Tibial artery (tissue), 4 donors: ENCODE data around the gene RECQL.
"Not testable (repeated sequence)": the region's sequence is repeated elsewhere in the genome, so short reads cannot be mapped to it uniquely, and the experiment has no call there.

Experiments
- DNase-seq, 2 donors: peaks; one replicate each; pipeline ENCODE4 v3.0.0-alpha.2; 2019
- H3K27ac ChIP-seq, 2 donors: fragments of 200-600 bp; sonication (generic) in 1 of 2; 1 replicate in 1 of 2; 2 replicates in 1 of 2; pipeline ENCODE4 v1.5.1; 2018 to 2019; ENCODE audit warnings: mild to moderate bottlenecking in 1 of 2
- H3K27me3 ChIP-seq, 2 donors: fragments of 200-600 bp; sonication (generic) in 1 of 2; one replicate each; pipeline versions ENCODE4 v1.5.1 to v1.6.0; 2016 to 2019
- H3K36me3 ChIP-seq, 3 donors: fragments of 200-600 bp; sonication (generic) in 2 of 3; one replicate each; pipeline ENCODE4 v1.5.1; 2016 to 2019; ENCODE audit warnings: mild to moderate bottlenecking in 2 of 3
- H3K4me1 ChIP-seq, 4 donors: fragments of 200-600 bp; sonication (generic) in 2 of 4; 1 replicate in 3 of 4; 2 replicates in 1 of 4; pipeline ENCODE4 v1.5.1; 2016 to 2019
- H3K4me3 ChIP-seq, 2 donors: fragments of 200-600 bp; sonication (generic) in 1 of 2; 1 replicate in 1 of 2; 2 replicates in 1 of 2; pipeline ENCODE4 v1.5.1; 2018 to 2019; ENCODE audit warnings: mild to moderate bottlenecking in 2 of 2
- H3K9me3 ChIP-seq, 3 donors: fragments of 200-600 bp; sonication (generic) in 1 of 3; one replicate each; pipeline ENCODE4 v1.5.1; 2016 to 2019
- intact Hi-C: fragments of 100-400 bp; cut with DNase I; formaldehyde crosslinking; loops from one replicate; pipeline ENCODE4 v1.15.0; 2023; ENCODE audit warnings: low total_unique reads
- TF ChIP-seq, protein P1 (sequence below), 2 experiments: fragments of 200-600 bp in 1 of 2; fragments of 450-650 bp in 1 of 2; IDR thresholded peaks; one replicate each; pipeline ENCODE4 v1.5.1; 2017 to 2019; ENCODE audit warnings: antibody characterized with exemption in 2 of 2, mild to moderate bottlenecking in 1 of 2, moderate library complexity in 1 of 2

The RECQL gene

DNA sequence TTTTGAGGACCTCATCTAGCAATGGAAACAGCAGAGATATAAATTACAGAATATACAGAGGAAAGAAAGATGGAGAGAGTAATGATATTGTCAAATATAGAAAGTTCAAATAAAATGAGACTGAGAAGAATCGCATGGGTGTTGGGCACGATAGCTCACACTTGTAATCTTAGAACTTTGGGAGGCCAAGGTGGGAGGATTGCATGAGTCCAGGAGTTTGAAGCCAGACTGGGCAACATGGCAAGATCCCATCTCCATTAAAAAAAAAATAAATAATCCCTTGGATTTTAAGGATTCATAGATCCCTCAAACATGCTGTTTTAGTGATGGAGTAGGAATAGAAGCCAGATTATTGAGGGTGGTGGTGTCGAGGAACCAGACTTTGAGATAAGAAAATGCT, 62.1 kb downstream of the RECQL start:
- no peaks in the 10 kb centered on the region for H3K9me3 ChIP-seq
- peaks cover 0 to 11% (median 5%) of the 10 kb centered on the region in 4 donors for H3K4me1 ChIP-seq
- no peak overlapping the region for H3K27ac ChIP-seq
- TF ChIP-seq, protein P1, sequence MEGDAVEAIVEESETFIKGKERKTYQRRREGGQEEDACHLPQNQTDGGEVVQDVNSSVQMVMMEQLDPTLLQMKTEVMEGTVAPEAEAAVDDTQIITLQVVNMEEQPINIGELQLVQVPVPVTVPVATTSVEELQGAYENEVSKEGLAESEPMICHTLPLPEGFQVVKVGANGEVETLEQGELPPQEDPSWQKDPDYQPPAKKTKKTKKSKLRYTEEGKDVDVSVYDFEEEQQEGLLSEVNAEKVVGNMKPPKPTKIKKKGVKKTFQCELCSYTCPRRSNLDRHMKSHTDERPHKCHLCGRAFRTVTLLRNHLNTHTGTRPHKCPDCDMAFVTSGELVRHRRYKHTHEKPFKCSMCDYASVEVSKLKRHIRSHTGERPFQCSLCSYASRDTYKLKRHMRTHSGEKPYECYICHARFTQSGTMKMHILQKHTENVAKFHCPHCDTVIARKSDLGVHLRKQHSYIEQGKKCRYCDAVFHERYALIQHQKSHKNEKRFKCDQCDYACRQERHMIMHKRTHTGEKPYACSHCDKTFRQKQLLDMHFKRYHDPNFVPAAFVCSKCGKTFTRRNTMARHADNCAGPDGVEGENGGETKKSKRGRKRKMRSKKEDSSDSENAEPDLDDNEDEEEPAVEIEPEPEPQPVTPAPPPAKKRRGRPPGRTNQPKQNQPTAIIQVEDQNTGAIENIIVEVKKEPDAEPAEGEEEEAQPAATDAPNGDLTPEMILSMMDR (IDR thresholded peaks at IDR 0.05) = no peak
- peaks cover 0 to 28% (median 4%) of the 10 kb centered on the region in 3 donors for H3K36me3 ChIP-seq
- no peak overlapping the region for H3K4me3 ChIP-seq
- no peaks in the 10 kb centered on the region for H3K27me3 ChIP-seq
- no peak for DNase-seq
- intact Hi-C loops = no loop called here

DNA sequence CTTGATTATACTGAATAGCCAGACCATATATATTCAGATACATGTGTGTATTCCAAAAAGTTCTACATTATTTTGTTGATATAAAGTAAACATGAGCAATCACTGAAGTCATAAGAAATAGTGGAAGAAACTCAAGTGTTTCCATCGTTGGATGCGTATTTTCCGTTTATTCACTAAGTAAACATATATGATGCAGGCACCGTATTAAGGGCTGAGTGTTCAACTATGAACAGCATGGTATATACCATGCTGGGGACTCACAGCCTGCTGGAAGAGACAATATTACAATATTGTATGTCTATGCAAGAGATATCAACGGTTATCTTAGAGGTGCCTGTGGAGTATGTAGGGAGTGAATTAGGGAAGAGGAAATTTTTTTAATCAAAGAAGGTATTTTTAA, 62.8 kb downstream of the RECQL start:
- Histone ChIP-seq H3K36me3 (peaks cover 0 to 28% (median 4%) of the 10 kb centered on the region in 3 donors), H3K27ac (peak overlapping the region in 1 of 2 donors; percentile 91), H3K9me3 (no peaks in the 10 kb centered on the region), H3K27me3 (no peaks in the 10 kb centered on the region), H3K4me3 (peak overlapping the region; percentile 63 to 79), H3K4me1 (peaks cover 0 to 11% (median 5%) of the 10 kb centered on the region in 4 donors)
- intact Hi-C loops = no loop called here
- DNase-seq = no peak
- TF ChIP-seq, protein P1 (IDR thresholded peaks at IDR 0.05) = no peak

DNA sequence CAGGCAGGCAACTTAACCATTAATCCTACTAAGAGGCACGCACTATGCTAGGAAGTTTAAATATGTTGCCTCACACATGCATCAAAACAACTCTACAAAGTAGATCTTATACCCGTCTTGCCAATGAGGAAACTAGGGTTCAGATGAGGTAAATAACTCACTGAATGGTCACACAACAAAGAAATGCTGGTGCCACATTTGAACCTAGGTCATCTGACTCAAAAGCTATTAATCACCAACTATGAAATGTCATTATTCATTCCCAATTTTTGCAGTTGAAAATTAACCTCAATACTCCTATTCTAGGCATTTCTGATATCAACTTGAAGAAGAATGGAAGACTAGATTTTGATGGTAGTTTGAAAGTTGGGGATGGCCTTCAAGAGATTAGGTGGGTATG, 66.7 kb downstream of the RECQL start:
- no peaks in the 10 kb centered on the region for H3K36me3 ChIP-seq
- H3K9me3 ChIP-seq = no peaks in the 10 kb centered on the region
- TF ChIP-seq, protein P1 (IDR thresholded peaks at IDR 0.05) = no peak
- peaks cover 0 to 11% (median 5%) of the 10 kb centered on the region in 4 donors for H3K4me1 ChIP-seq
- H3K27ac ChIP-seq = no peak overlapping the region
- intact Hi-C loops = no loop called here
- no peak overlapping the region for H3K4me3 ChIP-seq
- DNase-seq = no peak
- H3K27me3 ChIP-seq = no peaks in the 10 kb centered on the region

DNA sequence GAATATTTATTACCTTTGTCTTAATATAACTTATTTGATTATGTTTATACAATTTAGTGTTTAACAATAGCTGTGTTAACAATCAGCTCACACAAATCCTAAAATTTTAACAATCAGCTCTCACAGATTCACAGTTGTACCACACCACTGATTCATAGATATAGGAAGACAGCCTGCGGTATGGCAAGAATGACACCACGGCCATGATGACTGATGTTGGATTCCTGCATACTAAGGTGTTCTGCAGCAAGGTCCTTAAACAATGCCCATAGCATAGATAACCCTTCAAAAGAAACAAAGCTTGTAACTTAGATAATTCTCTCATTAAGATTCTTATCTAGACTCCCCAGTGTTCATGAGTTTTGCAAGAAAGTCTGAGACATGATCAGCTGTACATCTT, 67.9 kb downstream of the RECQL start:
- no peak overlapping the region for H3K4me3 ChIP-seq
- no peak for DNase-seq
- H3K36me3 ChIP-seq = no peaks in the 10 kb centered on the region
- TF ChIP-seq, protein P1 (IDR thresholded peaks at IDR 0.05) = no peak
- H3K27ac ChIP-seq = no peak overlapping the region
- H3K9me3 ChIP-seq = no peaks in the 10 kb centered on the region
- no peaks in the 10 kb centered on the region for H3K27me3 ChIP-seq
- intact Hi-C loops = no loop called here
- H3K4me1 ChIP-seq = peaks cover 0 to 7% (median 4%) of the 10 kb centered on the region in 4 donors

DNA sequence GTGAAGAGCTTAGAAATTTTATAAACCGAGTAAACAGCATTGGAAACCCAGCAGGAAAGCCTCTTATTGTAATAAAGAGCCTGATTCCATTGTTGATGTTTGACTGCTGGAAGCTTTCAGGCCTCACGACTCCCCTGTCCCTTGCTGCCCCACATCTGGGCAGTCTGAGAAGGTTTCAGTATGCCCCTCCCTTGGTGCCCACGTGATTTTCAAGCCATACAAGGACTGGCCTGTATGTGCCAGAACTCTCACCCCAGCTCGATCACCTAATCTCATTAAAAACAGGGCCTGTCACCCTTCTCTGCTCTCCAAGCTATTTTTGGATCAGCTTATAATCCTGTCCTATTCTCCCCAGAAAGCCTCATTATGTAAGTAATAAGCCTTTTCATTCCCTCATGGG, 71.4 kb downstream of the RECQL start:
- Histone ChIP-seq H3K4me1 (peaks cover 0 to 6% (median 0%) of the 10 kb centered on the region in 4 donors), H3K36me3 (no peaks in the 10 kb centered on the region), H3K27ac (no peak overlapping the region), H3K9me3 (no peaks in the 10 kb centered on the region), H3K4me3 (no peak overlapping the region), H3K27me3 (no peaks in the 10 kb centered on the region)
- intact Hi-C loops = no loop called here
- TF ChIP-seq, protein P1 (IDR thresholded peaks at IDR 0.05) = no peak
- DNase-seq = no peak

DNA sequence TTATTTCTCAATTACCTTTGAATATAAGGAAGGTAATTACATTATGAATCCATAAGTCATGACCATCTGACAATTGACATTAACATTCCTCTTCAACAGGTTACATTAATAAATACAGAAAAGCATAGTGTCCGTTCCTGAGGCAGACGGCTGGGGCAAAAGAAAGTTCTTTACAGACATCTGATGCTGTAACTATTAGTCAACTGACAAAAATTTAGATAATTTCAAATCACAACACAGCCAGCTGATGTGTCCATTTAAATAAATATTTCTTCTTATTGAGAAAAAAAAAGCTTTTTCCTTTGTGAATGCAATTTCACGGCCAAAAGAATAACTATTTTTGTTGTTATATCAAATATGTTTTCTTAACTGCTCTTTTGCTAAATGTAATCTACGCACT, 73.2 kb downstream of the RECQL start:
- intact Hi-C loops = no loop called here
- no peak for DNase-seq
- no peaks in the 10 kb centered on the region for H3K36me3 ChIP-seq
- H3K4me1 ChIP-seq = peaks cover 0 to 6% (median 0%) of the 10 kb centered on the region in 4 donors
- TF ChIP-seq, protein P1 (IDR thresholded peaks at IDR 0.05) = no peak
- no peaks in the 10 kb centered on the region for H3K27me3 ChIP-seq
- no peak overlapping the region for H3K27ac ChIP-seq
- H3K4me3 ChIP-seq = no peak overlapping the region
- H3K9me3 ChIP-seq = no peaks in the 10 kb centered on the region

DNA sequence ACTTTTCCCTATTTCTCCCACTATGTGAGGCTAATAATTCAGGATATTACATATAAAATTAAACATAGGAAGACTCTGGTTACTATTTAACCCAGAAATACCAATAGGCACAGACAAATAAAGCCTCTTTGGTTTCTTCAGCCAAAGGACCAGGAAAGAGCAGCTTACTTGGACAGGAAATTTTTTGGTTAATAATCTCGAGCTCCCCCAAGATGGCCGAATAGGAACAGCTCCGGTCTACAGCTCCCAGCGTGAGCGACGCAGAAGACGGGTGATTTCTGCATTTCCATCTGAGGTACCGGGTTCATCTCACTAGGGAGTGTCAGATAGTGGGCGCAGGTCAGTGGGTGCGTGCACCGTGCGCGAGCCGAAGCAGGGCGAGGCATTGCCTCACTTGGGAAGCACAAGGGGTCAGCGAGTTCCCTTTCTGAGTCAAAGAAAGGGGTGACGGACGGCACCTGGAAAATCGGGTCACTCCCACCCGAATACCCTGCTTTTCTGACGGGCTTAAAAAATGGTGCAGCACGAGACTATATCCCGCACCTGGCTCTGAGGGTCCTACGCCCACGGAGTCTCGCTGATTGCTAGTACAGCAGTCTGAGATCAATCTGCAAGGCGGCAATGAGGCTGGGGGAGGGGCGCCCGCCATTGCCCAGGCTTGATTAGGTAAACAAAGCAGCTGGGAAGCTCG, 82.3 kb downstream of the RECQL start:
- H3K4me1 ChIP-seq, H3K4me3 ChIP-seq, intact Hi-C loops, DNase-seq, H3K27me3 ChIP-seq, H3K27ac ChIP-seq, H3K9me3 ChIP-seq, H3K36me3 ChIP-seq: not testable (repeated sequence)
